ENCODE results near the gene PCDHGB3.
"Not testable (repeated sequence)": the region's sequence is repeated elsewhere in the genome, so short reads cannot be mapped to it uniquely, and the experiment has no call there.

The PCDHGB3 gene

GRCh38 chr5:141397756-141398551, 27.9 kb downstream of the PCDHGB3 start, which contains the start of gene PCDHGB5:
Gene PCDHGB5 (plus strand): TSS chr5:141397947. CDS start chr5:141398128, 181 bp downstream.
- H3K36me3 ChIP-seq (ENCODE audit: control insufficient read depth in 1 of 2, insufficient read depth in 2 of 2, low read length in 2 of 2); H3K27me3 ChIP-seq (ENCODE audit: low read depth, low read length); H3K27ac ChIP-seq (ENCODE audit: low read length); H3K4me1 ChIP-seq (ENCODE audit: control insufficient read depth in 1 of 2, insufficient read depth in 2 of 2, low read length in 2 of 2): not testable (repeated sequence)
- H3K9me3 ChIP-seq (ENCODE audit: control insufficient read depth in 1 of 2, low read length in 2 of 2) = peaks cover 47 to 77% of the 10 kb centered on the region in 2 donors
- peak within 1 kb of the TSS; percentile 33 to 54 for H3K4me3 ChIP-seq (ENCODE audit: low read depth in 1 of 2, low read length in 2 of 2)

GRCh38 chr5:141398608-141399007, 28.6 kb downstream of the PCDHGB3 start:
- Histone ChIP-seq H3K36me3 (ENCODE audit: control insufficient read depth in 1 of 2, insufficient read depth in 2 of 2, low read length in 2 of 2) (peaks cover 0 to 4% of the 10 kb centered on the region in 2 donors), H3K4me1 (ENCODE audit: control insufficient read depth in 1 of 2, insufficient read depth in 2 of 2, low read length in 2 of 2) (peaks cover 0 to 4% of the 10 kb centered on the region in 2 donors), H3K27me3 (ENCODE audit: low read depth, low read length) (no peaks in the 10 kb centered on the region), H3K27ac (ENCODE audit: low read length) (no peak overlapping the region), H3K9me3 (ENCODE audit: control insufficient read depth in 1 of 2, low read length in 2 of 2) (peaks cover 46 to 77% of the 10 kb centered on the region in 2 donors), H3K4me3 (ENCODE audit: low read depth in 1 of 2, low read length in 2 of 2) (peak overlapping the region; percentile 33 to 54)

GRCh38 chr5:141399555-141400258, 29.7 kb downstream of the PCDHGB3 start:
- peak overlapping the region in 1 of 2 donors; percentile 54 for H3K4me3 ChIP-seq (ENCODE audit: low read depth in 1 of 2, low read length in 2 of 2)
- H3K27me3 ChIP-seq (ENCODE audit: low read depth, low read length) = no peaks in the 10 kb centered on the region
- H3K27ac ChIP-seq (ENCODE audit: low read length) = no peak overlapping the region
- peaks cover 51 to 77% of the 10 kb centered on the region in 2 donors for H3K9me3 ChIP-seq (ENCODE audit: control insufficient read depth in 1 of 2, low read length in 2 of 2)
- H3K36me3 ChIP-seq (ENCODE audit: control insufficient read depth in 1 of 2, insufficient read depth in 2 of 2, low read length in 2 of 2) = peaks cover 0 to 8% of the 10 kb centered on the region in 2 donors
- peaks cover 0 to 4% of the 10 kb centered on the region in 2 donors for H3K4me1 ChIP-seq (ENCODE audit: control insufficient read depth in 1 of 2, insufficient read depth in 2 of 2, low read length in 2 of 2)

GRCh38 chr5:141402553-141403243, 32.7 kb downstream of the PCDHGB3 start, which contains the start of gene PCDHGA9:
Gene PCDHGA9 (plus strand): TSS chr5:141402778. CDS start chr5:141402953, 175 bp downstream.
- peaks cover 55 to 76% of the 10 kb centered on the region in 2 donors for H3K9me3 ChIP-seq (ENCODE audit: control insufficient read depth in 1 of 2, low read length in 2 of 2)
- peaks cover 0 to 4% of the 10 kb centered on the region in 2 donors for H3K4me1 ChIP-seq (ENCODE audit: control insufficient read depth in 1 of 2, insufficient read depth in 2 of 2, low read length in 2 of 2)
- H3K27me3 ChIP-seq (ENCODE audit: low read depth, low read length) = no peaks in the 10 kb centered on the region
- H3K4me3 ChIP-seq (ENCODE audit: low read depth in 1 of 2, low read length in 2 of 2) = peak within 1 kb of the TSS; percentile 45 to 68
- H3K36me3 ChIP-seq (ENCODE audit: control insufficient read depth in 1 of 2, insufficient read depth in 2 of 2, low read length in 2 of 2) = peaks cover 0 to 10% of the 10 kb centered on the region in 2 donors
- H3K27ac ChIP-seq (ENCODE audit: low read length) = no peak within 1 kb of the TSS

GRCh38 chr5:141403387-141403786, 33.3 kb downstream of the PCDHGB3 start:
- H3K36me3 ChIP-seq (ENCODE audit: control insufficient read depth in 1 of 2, insufficient read depth in 2 of 2, low read length in 2 of 2) = peaks cover 0 to 10% of the 10 kb centered on the region in 2 donors
- H3K4me1 ChIP-seq (ENCODE audit: control insufficient read depth in 1 of 2, insufficient read depth in 2 of 2, low read length in 2 of 2) = peaks cover 0 to 4% of the 10 kb centered on the region in 2 donors
- no peaks in the 10 kb centered on the region for H3K27me3 ChIP-seq (ENCODE audit: low read depth, low read length)
- peaks cover 55 to 79% of the 10 kb centered on the region in 2 donors for H3K9me3 ChIP-seq (ENCODE audit: control insufficient read depth in 1 of 2, low read length in 2 of 2)
- H3K27ac ChIP-seq (ENCODE audit: low read length) = no peak overlapping the region
- H3K4me3 ChIP-seq (ENCODE audit: low read depth in 1 of 2, low read length in 2 of 2) = peak overlapping the region; percentile 5 to 68

GRCh38 chr5:141407790-141408505, 37.9 kb downstream of the PCDHGB3 start, which contains the start of gene PCDHGB6:
Gene PCDHGB6 (plus strand): TSS chr5:141408021. CDS start chr5:141408203, 182 bp downstream.
- Histone ChIP-seq H3K4me3 (ENCODE audit: low read depth in 1 of 2, low read length in 2 of 2) (peak within 1 kb of the TSS; percentile 1 to 70), H3K36me3 (ENCODE audit: control insufficient read depth in 1 of 2, insufficient read depth in 2 of 2, low read length in 2 of 2) (peaks cover 0 to 13% of the 10 kb centered on the region in 2 donors), H3K9me3 (ENCODE audit: control insufficient read depth in 1 of 2, low read length in 2 of 2) (peaks cover 59 to 79% of the 10 kb centered on the region in 2 donors)
- not testable (repeated sequence) for H3K27ac ChIP-seq (ENCODE audit: low read length); H3K27me3 ChIP-seq (ENCODE audit: low read depth, low read length); H3K4me1 ChIP-seq (ENCODE audit: control insufficient read depth in 1 of 2, insufficient read depth in 2 of 2, low read length in 2 of 2)

- Histone ChIP-seq H3K4me1 (ENCODE audit: control insufficient read depth in 1 of 2, insufficient read depth in 2 of 2, low read length in 2 of 2) (no peaks in the 10 kb centered on the region), H3K4me3 (ENCODE audit: low read depth in 1 of 2, low read length in 2 of 2) (peak overlapping the region; percentile 21 to 70), H3K9me3 (ENCODE audit: control insufficient read depth in 1 of 2, low read length in 2 of 2) (peaks cover 55 to 78% of the 10 kb centered on the region in 2 donors), H3K36me3 (ENCODE audit: control insufficient read depth in 1 of 2, insufficient read depth in 2 of 2, low read length in 2 of 2) (peaks cover 0 to 15% of the 10 kb centered on the region in 2 donors), H3K27ac (ENCODE audit: low read length) (no peak overlapping the region), H3K27me3 (ENCODE audit: low read depth, low read length) (no peaks in the 10 kb centered on the region)
Observed at GRCh38 chr5:141409598-141410306, 39.7 kb downstream of the PCDHGB3 start.

GRCh38 chr5:141411575-141411974, 41.5 kb downstream of the PCDHGB3 start:
- Histone ChIP-seq H3K4me3 (ENCODE audit: low read depth in 1 of 2, low read length in 2 of 2) (peak overlapping the region; percentile 21 to 70), H3K9me3 (ENCODE audit: control insufficient read depth in 1 of 2, low read length in 2 of 2) (peaks cover 50 to 76% of the 10 kb centered on the region in 2 donors), H3K4me1 (ENCODE audit: control insufficient read depth in 1 of 2, insufficient read depth in 2 of 2, low read length in 2 of 2) (no peaks in the 10 kb centered on the region), H3K27ac (ENCODE audit: low read length) (no peak overlapping the region), H3K27me3 (ENCODE audit: low read depth, low read length) (no peaks in the 10 kb centered on the region), H3K36me3 (ENCODE audit: control insufficient read depth in 1 of 2, insufficient read depth in 2 of 2, low read length in 2 of 2) (peaks cover 0 to 14% of the 10 kb centered on the region in 2 donors)

- H3K27me3 ChIP-seq (ENCODE audit: low read depth, low read length) = no peaks in the 10 kb centered on the region
- no peaks in the 10 kb centered on the region for H3K4me1 ChIP-seq (ENCODE audit: control insufficient read depth in 1 of 2, insufficient read depth in 2 of 2, low read length in 2 of 2)
- H3K9me3 ChIP-seq (ENCODE audit: control insufficient read depth in 1 of 2, low read length in 2 of 2) = peaks cover 46 to 79% of the 10 kb centered on the region in 2 donors
- H3K4me3 ChIP-seq (ENCODE audit: low read depth in 1 of 2, low read length in 2 of 2) = peak within 1 kb of the TSS; percentile 55 to 70
- peaks cover 0 to 14% of the 10 kb centered on the region in 2 donors for H3K36me3 ChIP-seq (ENCODE audit: control insufficient read depth in 1 of 2, insufficient read depth in 2 of 2, low read length in 2 of 2)
- no peak within 1 kb of the TSS for H3K27ac ChIP-seq (ENCODE audit: low read length)
Observed at GRCh38 chr5:141412854-141413539, 43.0 kb downstream of the PCDHGB3 start, which contains the start of gene PCDHGA10. Gene PCDHGA10 (plus strand): TSS chr5:141412987. CDS start chr5:141413176, 189 bp downstream.

Data from muscle layer of duodenum (tissue), 2 donors.